Small intestine (tissue), 7 donors: Measurements from ENCODE around the gene TPT1. TPM values are rescaled to one million over a fixed set of nuclear protein-coding genes. Genes with fewer than 3 reads are reported as not detected.

Source experiments
- DNase-seq, 2 donors: peaks; one replicate each; pipeline versions ENCODE4 v3.0.0 to v3.0.0-alpha.2; 2013
- FAIRE-seq: peaks from 2 replicates; lab custom pipeline; 2012; peaks lifted over from hg19 to GRCh38; lab: Jason Lieb, UNC
- H3K27ac ChIP-seq, 3 donors: one replicate each; pipeline ENCODE4 v1.5.1; 2013; ENCODE audit warnings: low read length in 2 of 3, mild to moderate bottlenecking in 2 of 3, control low read depth in 1 of 3, inconsistent platforms in 1 of 3, low read depth in 1 of 3, moderate library complexity in 1 of 3
- H3K27me3 ChIP-seq, 3 donors: one replicate each; pipeline ENCODE4 v1.6.1; 2013; ENCODE audit warnings: low read length in 3 of 3, inconsistent platforms in 1 of 3; ENCODE audit not compliant: control insufficient read depth in 3 of 3, insufficient read depth in 3 of 3
- H3K36me3 ChIP-seq, 3 donors: one replicate each; pipeline ENCODE4 v1.6.1; 2013; ENCODE audit warnings: low read length in 3 of 3, inconsistent platforms in 1 of 3, low read depth in 1 of 3, mild to moderate bottlenecking in 1 of 3, moderate library complexity in 1 of 3; ENCODE audit not compliant: control insufficient read depth in 3 of 3, insufficient read depth in 2 of 3
- H3K4me1 ChIP-seq, 3 donors: one replicate each; pipeline ENCODE4 v1.6.1; 2013; ENCODE audit warnings: low read length in 2 of 3, inconsistent platforms in 1 of 3, low read depth in 1 of 3, mild to moderate bottlenecking in 1 of 3, moderate library complexity in 1 of 3; ENCODE audit not compliant: control insufficient read depth in 3 of 3, insufficient read depth in 2 of 3
- H3K4me3 ChIP-seq, 3 donors: one replicate each; pipeline ENCODE4 v1.5.1; 2013; ENCODE audit warnings: low read length in 3 of 3, control low read depth in 1 of 3, inconsistent platforms in 1 of 3, low read depth in 1 of 3, mild to moderate bottlenecking in 1 of 3, moderate library complexity in 1 of 3
- H3K9me3 ChIP-seq, 2 donors: one replicate each; pipeline ENCODE4 v1.6.1; 2013; ENCODE audit warnings: low read depth in 1 of 2, low read length in 1 of 2; ENCODE audit not compliant: control insufficient read depth in 2 of 2, insufficient read depth in 1 of 2
- WGBS, 3 donors: extraction: QIAGEN DNeasy Blood & Tissue Kit; methylation state at CpG; one replicate each; pipeline ENCODE4 v1.1.7; 2013; 5-methylcytosine and 5-hydroxymethylcytosine counted together
- polyA plus RNA-seq, 4 donors: library from polyadenylated mRNA; stranded (reverse) in 3 of 4; unstranded in 1 of 4; fragments of 200-250 nt in 3 of 4; fragments of 120-200 nt in 1 of 4; gene quantifications; one replicate each; pipeline versions ENCODE4 v1.2.1 to v1.2.3, GENCODE V29; 2013
- donor health status: healthy with polysubstance abuse.
- donor health status: control.
- donor health status: control.
- donor health status: Bipolar disorder and iron deficiency.
- donor health status: healthy.

The TPT1 gene
- polyA plus RNA-seq, 4 donors, result 7,740 to 12,612 (median 10,208) TPM

GRCh38 chr13:45365558-45365885, 24.5 kb upstream of the TPT1 start:
- peaks cover 0 to 5% (median 0%) of the 10 kb centered on the region in 3 donors for H3K4me1 ChIP-seq
- H3K4me3 ChIP-seq, result no peak overlapping the region
- FAIRE-seq, result no peak
- H3K36me3 ChIP-seq, result peaks cover 0 to 54% (median 4%) of the 10 kb centered on the region in 3 donors
- no peak overlapping the region for H3K27ac ChIP-seq
- no peaks in the 10 kb centered on the region for H3K27me3 ChIP-seq
- peaks cover 0 to 16% of the 10 kb centered on the region in 2 donors for H3K9me3 ChIP-seq
- WGBS, 3 donors, result 90 to 99% (median 99%) methylated on average over 4 of the region's 4 CpGs
- DNase-seq, result no peak

GRCh38 chr13:45364876-45365557, 24.0 kb upstream of the TPT1 start:
- no peaks in the 10 kb centered on the region for H3K27me3 ChIP-seq
- H3K4me1 ChIP-seq, result peaks cover 0 to 5% (median 0%) of the 10 kb centered on the region in 3 donors
- H3K36me3 ChIP-seq, result peaks cover 0 to 54% (median 4%) of the 10 kb centered on the region in 3 donors
- 87 to 97% (median 94%) methylated on average over 10 of the region's 10 CpGs for WGBS, 3 donors
- H3K9me3 ChIP-seq, result peaks cover 0 to 16% of the 10 kb centered on the region in 2 donors
- no peak for FAIRE-seq
- H3K27ac ChIP-seq, result no peak overlapping the region
- no peak for DNase-seq
- H3K4me3 ChIP-seq, result no peak overlapping the region

GRCh38 chr13:45362939-45363338, 22.0 kb upstream of the TPT1 start:
- no peak for FAIRE-seq
- no peak overlapping the region for H3K27ac ChIP-seq

GRCh38 chr13:45361596-45362206, 20.7 kb upstream of the TPT1 start:
- no peaks in the 10 kb centered on the region for H3K27me3 ChIP-seq
- H3K36me3 ChIP-seq, result peaks cover 0 to 61% (median 8%) of the 10 kb centered on the region in 3 donors
- H3K4me1 ChIP-seq, result no peaks in the 10 kb centered on the region
- FAIRE-seq (no peak), DNase-seq (no peak)
- peaks cover 0 to 16% of the 10 kb centered on the region in 2 donors for H3K9me3 ChIP-seq
- no peak overlapping the region for H3K27ac ChIP-seq
- H3K4me3 ChIP-seq, result no peak overlapping the region
- 88 to 97% (median 94%) methylated on average over 14 of the region's 14 CpGs for WGBS, 3 donors

More at GRCh38 chr13:45362939-45363338, 22.0 kb upstream of the TPT1 start:
- Histone ChIP-seq H3K36me3 (peaks cover 0 to 53% (median 4%) of the 10 kb centered on the region in 3 donors), H3K9me3 (peaks cover 0 to 16% of the 10 kb centered on the region in 2 donors), H3K4me3 (no peak overlapping the region), H3K27me3 (no peaks in the 10 kb centered on the region), H3K4me1 (no peaks in the 10 kb centered on the region)
- 82 to 91% (median 88%) methylated on average over 2 of the region's 2 CpGs for WGBS, 3 donors
- DNase-seq, result no peak

GRCh38 chr13:45356966-45357672, 16.1 kb upstream of the TPT1 start:
- H3K27me3 ChIP-seq, result no peaks in the 10 kb centered on the region

GRCh38 chr13:45353895-45354294, 12.9 kb upstream of the TPT1 start:
- Histone ChIP-seq H3K27me3 (no peaks in the 10 kb centered on the region), H3K4me1 (no peaks in the 10 kb centered on the region), H3K36me3 (peaks cover 4 to 63% (median 17%) of the 10 kb centered on the region in 3 donors), H3K27ac (no peak overlapping the region), H3K4me3 (no peak overlapping the region), H3K9me3 (no peaks in the 10 kb centered on the region)
- DNase-seq (no peak), FAIRE-seq (no peak)
- WGBS, 3 donors, result 91 to 100% (median 100%) methylated on average over 1 of the region's 1 CpG

More at GRCh38 chr13:45356966-45357672, 16.1 kb upstream of the TPT1 start:
- Histone ChIP-seq H3K27ac (no peak overlapping the region), H3K4me3 (no peak overlapping the region), H3K9me3 (peaks cover 0 to 2% of the 10 kb centered on the region in 2 donors), H3K36me3 (peaks cover 0 to 58% (median 12%) of the 10 kb centered on the region in 3 donors), H3K4me1 (no peaks in the 10 kb centered on the region)
- FAIRE-seq, result no peak
- WGBS, 3 donors, result 72 to 84% (median 74%) methylated on average over 7 of the region's 7 CpGs
- DNase-seq, result no peak

GRCh38 chr13:45352031-45352430, 11.0 kb upstream of the TPT1 start:
- no peak for FAIRE-seq
- WGBS, 3 donors, result 83 to 88% (median 85%) methylated on average over 10 of the region's 10 CpGs

GRCh38 chr13:45350152-45350551, 9.2 kb upstream of the TPT1 start:
- peaks cover 4 to 67% (median 18%) of the 10 kb centered on the region in 3 donors for H3K36me3 ChIP-seq
- H3K9me3 ChIP-seq, result no peaks in the 10 kb centered on the region
- FAIRE-seq (no peak), DNase-seq (no peak)
- no peaks in the 10 kb centered on the region for H3K4me1 ChIP-seq
- no peaks in the 10 kb centered on the region for H3K27me3 ChIP-seq
- no peak overlapping the region for H3K27ac ChIP-seq
- 94 to 96% (median 96%) methylated on average over 8 of the region's 8 CpGs for WGBS, 3 donors
- H3K4me3 ChIP-seq, result no peak overlapping the region

More at GRCh38 chr13:45352031-45352430, 11.0 kb upstream of the TPT1 start:
- Histone ChIP-seq H3K27me3 (no peaks in the 10 kb centered on the region), H3K9me3 (no peaks in the 10 kb centered on the region), H3K4me1 (no peaks in the 10 kb centered on the region), H3K36me3 (peaks cover 4 to 59% (median 20%) of the 10 kb centered on the region in 3 donors), H3K27ac (no peak overlapping the region), H3K4me3 (no peak overlapping the region)
- DNase-seq, result no peak
